GM12892 (cell line): ENCODE measurements around the gene CPA3.

Experiments
- DNase-seq: peaks from one replicate; pipeline ENCODE4 v3.0.0; 2011; ENCODE audit not compliant: insufficient read length
- FAIRE-seq: peaks from 2 replicates; lab custom pipeline; 2011; peaks lifted over from hg19 to GRCh38; lab: Jason Lieb, UNC
- POLR2A ChIP-seq: IDR thresholded peaks from 2 replicates; pipeline ENCODE4 v1.6.1; 2011; ENCODE audit warnings: low read depth, low read length, control low read depth
- POLR2AphosphoS5 ChIP-seq: IDR thresholded peaks from 2 replicates; pipeline ENCODE4 v1.6.1; 2011; ENCODE audit warnings: low read depth, low read length, control low read depth
- TAF1 ChIP-seq: IDR thresholded peaks from 2 replicates; pipeline ENCODE4 v1.6.1; 2011; ENCODE audit warnings: low read depth, mild to moderate bottlenecking, control low read depth, low read length, borderline replicate concordance

Gene CPA3

GRCh38 chr3:148839805-148840204 lies 25.3 kb upstream of the CPA3 start:
- TF ChIP-seq POLR2AphosphoS5 (no peak), TAF1 (no peak), POLR2A (no peak)
- FAIRE-seq (no peak), DNase-seq (no peak)

GRCh38 chr3:148840451-148840850 lies 24.6 kb upstream of the CPA3 start:
- DNase-seq (no peak), FAIRE-seq (no peak)
- TF ChIP-seq POLR2AphosphoS5: no peak
- TF ChIP-seq TAF1: no peak
- no peak for TF ChIP-seq POLR2A

- no peak for DNase-seq
- TF ChIP-seq TAF1 (no peak), POLR2A (no peak), POLR2AphosphoS5 (no peak)
- FAIRE-seq: no peak
These were observed 19.2 kb upstream of the CPA3 start for GRCh38 chr3:148845756-148846395.

GRCh38 chr3:148847351-148847750 lies 17.7 kb upstream of the CPA3 start:
- DNase-seq (no peak), FAIRE-seq (no peak)
- TF ChIP-seq POLR2AphosphoS5 (no peak), POLR2A (no peak), TAF1 (no peak)

GRCh38 chr3:148848410-148848809 lies 16.7 kb upstream of the CPA3 start:
- DNase-seq (no peak), FAIRE-seq (peak; percentile 38)
- no peak for TF ChIP-seq POLR2AphosphoS5
- TF ChIP-seq POLR2A: no peak
- TF ChIP-seq TAF1: no peak

- FAIRE-seq (no peak), DNase-seq (no peak)
- TF ChIP-seq POLR2A (no peak), TAF1 (no peak)
These were observed 12.7 kb upstream of the CPA3 start for GRCh38 chr3:148852271-148852992.

- no peak for DNase-seq
- no peak for FAIRE-seq
- TF ChIP-seq POLR2AphosphoS5 (no peak), POLR2A (no peak), TAF1 (no peak)
These were observed 12.0 kb upstream of the CPA3 start for GRCh38 chr3:148853076-148853475.

GRCh38 chr3:148854061-148854460 lies 11.0 kb upstream of the CPA3 start:
- DNase-seq: no peak
- no peak for FAIRE-seq
- TF ChIP-seq POLR2A (no peak), POLR2AphosphoS5 (no peak), TAF1 (no peak)

- no peak for FAIRE-seq
- TF ChIP-seq POLR2A (no peak), POLR2AphosphoS5 (no peak), TAF1 (no peak)
- no peak for DNase-seq
These were observed 8.7 kb upstream of the CPA3 start for GRCh38 chr3:148856384-148856783.

- no peak for DNase-seq
- FAIRE-seq: no peak
- TF ChIP-seq POLR2AphosphoS5: no peak
- TF ChIP-seq POLR2A: no peak
- no peak for TF ChIP-seq TAF1
These were observed 7.8 kb upstream of the CPA3 start for GRCh38 chr3:148857316-148857715.

GRCh38 chr3:148861277-148861869 lies 3.7 kb upstream of the CPA3 start:
- peak; percentile 87 for FAIRE-seq
- DNase-seq: no peak
- TF ChIP-seq POLR2AphosphoS5: no peak
- no peak for TF ChIP-seq TAF1
- no peak for TF ChIP-seq POLR2A
